Measurements from ENCODE around the gene HIGD1B. TPM values are rescaled to one million over a fixed set of nuclear protein-coding genes. Genes with fewer than 3 reads are reported as not detected.

HIGD1B gene
- total RNA-seq, 2 experiments from 2014 or later, result not detected

DNA sequence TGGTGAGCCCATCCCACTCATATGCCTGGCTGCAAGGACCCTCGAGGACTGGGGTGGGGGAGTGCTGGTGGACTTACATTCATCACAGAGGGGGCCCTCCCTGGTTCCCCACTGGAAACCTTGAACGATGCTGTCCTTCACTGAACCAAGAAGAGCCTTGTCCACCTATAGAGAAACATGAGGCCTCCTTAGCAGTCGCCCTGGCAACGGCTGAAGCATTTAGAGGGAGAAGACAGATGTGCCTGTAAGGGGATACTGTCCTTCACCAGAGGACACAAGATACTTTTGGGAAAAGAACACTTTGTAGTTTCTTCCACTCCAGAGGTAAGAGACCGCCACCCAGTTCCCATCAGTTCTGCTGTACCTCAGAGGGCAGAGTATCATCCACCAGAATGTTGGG lies 6.5 kb downstream of the HIGD1B start:
- H3K9me3 ChIP-seq (ENCODE audit: low read length), result no peaks in the 10 kb centered on the region
- no peak overlapping the region for H3K27ac ChIP-seq (ENCODE audit: low read depth, low read length, poor library complexity, severe bottlenecking)
- TF ChIP-seq EZH2phosphoT487 (IDR thresholded peaks at IDR 0.05; ENCODE audit: borderline replicate concordance, low read depth, low read length), result no peak
- TF ChIP-seq, protein P1, sequence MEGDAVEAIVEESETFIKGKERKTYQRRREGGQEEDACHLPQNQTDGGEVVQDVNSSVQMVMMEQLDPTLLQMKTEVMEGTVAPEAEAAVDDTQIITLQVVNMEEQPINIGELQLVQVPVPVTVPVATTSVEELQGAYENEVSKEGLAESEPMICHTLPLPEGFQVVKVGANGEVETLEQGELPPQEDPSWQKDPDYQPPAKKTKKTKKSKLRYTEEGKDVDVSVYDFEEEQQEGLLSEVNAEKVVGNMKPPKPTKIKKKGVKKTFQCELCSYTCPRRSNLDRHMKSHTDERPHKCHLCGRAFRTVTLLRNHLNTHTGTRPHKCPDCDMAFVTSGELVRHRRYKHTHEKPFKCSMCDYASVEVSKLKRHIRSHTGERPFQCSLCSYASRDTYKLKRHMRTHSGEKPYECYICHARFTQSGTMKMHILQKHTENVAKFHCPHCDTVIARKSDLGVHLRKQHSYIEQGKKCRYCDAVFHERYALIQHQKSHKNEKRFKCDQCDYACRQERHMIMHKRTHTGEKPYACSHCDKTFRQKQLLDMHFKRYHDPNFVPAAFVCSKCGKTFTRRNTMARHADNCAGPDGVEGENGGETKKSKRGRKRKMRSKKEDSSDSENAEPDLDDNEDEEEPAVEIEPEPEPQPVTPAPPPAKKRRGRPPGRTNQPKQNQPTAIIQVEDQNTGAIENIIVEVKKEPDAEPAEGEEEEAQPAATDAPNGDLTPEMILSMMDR (conservative IDR thresholded peaks at IDR 0.05; ENCODE audit: low read length), result no peak
- no peaks in the 10 kb centered on the region for H4K20me1 ChIP-seq (ENCODE audit: insufficient read depth, low read length)
- no peak overlapping the region for H2AFZ ChIP-seq (ENCODE audit: low read length)
- peaks cover 98% of the 10 kb centered on the region for H3K36me3 ChIP-seq (ENCODE audit: insufficient read depth, low read length)
- no TSS peak for BruUV-seq (replicated peaks)
- intact Hi-C loops (cut with micrococcal nuclease; ENCODE audit: unreplicated experiment), result no loop called here
- no peak overlapping the region for H3K4me2 ChIP-seq (ENCODE audit: low read length)
- no peak overlapping the region for H3K4me3 ChIP-seq (ENCODE audit: low read depth, low read length, poor library complexity, severe bottlenecking)
- no peaks in the 10 kb centered on the region for H3K79me2 ChIP-seq (ENCODE audit: insufficient read depth, low read depth, low read length)
- H3K9me2 ChIP-seq (ENCODE audit: insufficient read depth, low read length), result no peaks in the 10 kb centered on the region
- H3K4me1 ChIP-seq (ENCODE audit: insufficient read depth, low read length, poor library complexity, severe bottlenecking), result no peaks in the 10 kb centered on the region
- ChIA-PET POLR2A (no interaction called here), CTCF (ENCODE audit: unreplicated experiment) (no interaction called here)
- no peak for DNase-seq (ENCODE audit: low spot score)

DNA sequence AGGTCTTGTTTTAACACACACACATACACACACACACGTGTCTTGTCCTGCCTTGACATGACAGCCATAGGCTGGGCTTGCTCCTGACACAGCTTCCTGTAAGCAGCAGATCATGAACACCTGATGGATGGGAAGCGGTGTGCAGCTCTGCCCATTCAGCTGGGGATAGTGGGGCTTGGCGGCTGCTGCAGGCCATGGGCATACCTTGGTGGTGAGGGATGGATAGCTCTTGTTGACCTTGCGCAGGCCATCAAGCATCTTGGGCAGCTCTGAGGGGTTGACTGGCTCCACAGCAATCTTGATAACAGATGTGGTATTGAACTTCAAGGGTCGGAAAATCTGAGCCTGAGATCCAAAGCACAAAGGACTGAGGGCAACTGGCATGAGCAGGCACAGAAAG lies 12.0 kb downstream of the HIGD1B start:
- Histone ChIP-seq H3K4me2 (ENCODE audit: low read length) (no peak overlapping the region), H2AFZ (ENCODE audit: low read length) (no peak overlapping the region), H3K9me3 (ENCODE audit: low read length) (no peaks in the 10 kb centered on the region), H3K27ac (ENCODE audit: low read depth, low read length, poor library complexity, severe bottlenecking) (no peak overlapping the region), H3K9me2 (ENCODE audit: insufficient read depth, low read length) (no peaks in the 10 kb centered on the region), H3K79me2 (ENCODE audit: insufficient read depth, low read depth, low read length) (no peaks in the 10 kb centered on the region), H3K4me3 (ENCODE audit: low read depth, low read length, poor library complexity, severe bottlenecking) (no peak overlapping the region), H3K4me1 (ENCODE audit: insufficient read depth, low read length, poor library complexity, severe bottlenecking) (no peaks in the 10 kb centered on the region), H4K20me1 (ENCODE audit: insufficient read depth, low read length) (no peaks in the 10 kb centered on the region), H3K36me3 (ENCODE audit: insufficient read depth, low read length) (peaks cover 98% of the 10 kb centered on the region)
- no TSS peak for BruUV-seq (replicated peaks)
- intact Hi-C loops (cut with micrococcal nuclease; ENCODE audit: unreplicated experiment), result no loop called here
- ChIA-PET POLR2A (interaction anchor here (0.6 kb wide), 1 partner anchor 88 kb away, joined by 3 read pairs; no protein-coding TSS in a partner anchor), CTCF (ENCODE audit: unreplicated experiment) (interaction anchor here (0.5 kb wide), 1 partner anchor 63 kb away, joined by 3 read pairs; no protein-coding TSS in a partner anchor)
- TF ChIP-seq, protein P1 (conservative IDR thresholded peaks at IDR 0.05; ENCODE audit: low read length), result no peak
- TF ChIP-seq EZH2phosphoT487 (IDR thresholded peaks at IDR 0.05; ENCODE audit: borderline replicate concordance, low read depth, low read length), result no peak
- no peak for DNase-seq (ENCODE audit: low spot score)

DNA sequence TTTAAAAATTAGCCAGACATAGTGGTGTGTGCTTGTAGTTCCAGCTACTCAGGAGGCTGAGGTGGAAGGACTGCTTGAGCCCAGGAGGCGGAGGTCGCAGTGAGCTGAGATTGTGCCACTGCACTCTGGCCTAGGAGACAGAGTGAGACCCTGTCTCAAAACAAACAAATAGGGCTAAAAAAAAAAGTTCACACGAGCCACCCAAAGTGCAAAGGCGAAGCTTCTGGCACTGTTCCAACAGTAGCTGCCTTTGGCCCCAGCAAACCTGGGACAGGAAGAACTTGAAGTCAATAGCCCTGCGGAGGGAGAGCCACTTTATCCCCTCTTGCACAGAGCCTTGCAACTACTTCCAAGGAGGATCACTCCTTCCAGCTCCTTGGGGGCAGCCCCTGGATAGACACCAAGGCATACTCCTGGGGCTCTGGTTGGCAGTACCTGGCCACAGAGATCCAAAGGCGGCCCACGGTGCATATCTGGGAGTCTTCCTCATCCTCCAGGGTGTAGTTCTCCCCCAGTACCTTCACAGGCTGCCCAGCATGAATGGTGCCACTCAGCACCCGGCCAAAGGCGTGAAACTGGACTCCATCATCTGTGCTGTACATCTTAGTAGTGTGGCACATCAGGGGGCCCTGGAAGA lies 14.7 kb downstream of the HIGD1B start:
- no TSS peak for BruUV-seq (replicated peaks)
- no peaks in the 10 kb centered on the region for H3K4me1 ChIP-seq (ENCODE audit: insufficient read depth, low read length, poor library complexity, severe bottlenecking)
- CTCF ChIA-PET (ENCODE audit: unreplicated experiment), result interaction anchor here (1.0 kb wide), 1 partner anchor 83 kb away, joined by 4 read pairs; no protein-coding TSS in a partner anchor
- no peak for DNase-seq (ENCODE audit: low spot score)
- H3K36me3 ChIP-seq (ENCODE audit: insufficient read depth, low read length), result peaks cover 96% of the 10 kb centered on the region
- H2AFZ ChIP-seq (ENCODE audit: low read length), result no peak overlapping the region
- TF ChIP-seq, protein P1 (conservative IDR thresholded peaks at IDR 0.05; ENCODE audit: low read length), result no peak
- no peak for TF ChIP-seq EZH2phosphoT487 (IDR thresholded peaks at IDR 0.05; ENCODE audit: borderline replicate concordance, low read depth, low read length)
- intact Hi-C loops (cut with micrococcal nuclease; ENCODE audit: unreplicated experiment), result no loop called here
- H3K4me3 ChIP-seq (ENCODE audit: low read depth, low read length, poor library complexity, severe bottlenecking), result no peak overlapping the region
- H3K9me3 ChIP-seq (ENCODE audit: low read length), result no peaks in the 10 kb centered on the region
- no peaks in the 10 kb centered on the region for H3K9me2 ChIP-seq (ENCODE audit: insufficient read depth, low read length)
- H3K27ac ChIP-seq (ENCODE audit: low read depth, low read length, poor library complexity, severe bottlenecking), result no peak overlapping the region
- H3K4me2 ChIP-seq (ENCODE audit: low read length), result no peak overlapping the region
- H4K20me1 ChIP-seq (ENCODE audit: insufficient read depth, low read length), result no peaks in the 10 kb centered on the region
- no peaks in the 10 kb centered on the region for H3K79me2 ChIP-seq (ENCODE audit: insufficient read depth, low read depth, low read length)
- POLR2A ChIA-PET, result no interaction called here

Measured in OCI-LY7 (cell line).